Gastroesophageal sphincter (tissue), 3 donors: ENCODE data around the gene NSMF.

Source experiments
- POLR2A ChIP-seq, 2 donors: fragments of 450-650 bp; IDR thresholded peaks; one replicate each; pipeline ENCODE4 v1.6.1; 2017; ENCODE audit warnings: antibody characterized with exemption in 2 of 2, mild to moderate bottlenecking in 2 of 2, moderate library complexity in 1 of 2
- POLR2AphosphoS5 ChIP-seq: sonication (generic); formaldehyde crosslinking; IDR thresholded peaks from one replicate; pipeline ENCODE4 v1.6.1; 2017; ENCODE audit warnings: antibody characterized with exemption
- TF ChIP-seq, protein P1 (sequence below), 4 experiments: fragments of 200-600 bp in 2 of 4; fragments of 450-650 bp in 2 of 4; sonication (generic) in 1 of 4; IDR thresholded peaks; one replicate each; pipeline ENCODE4 v1.5.1; 2017 to 2019; ENCODE audit warnings: antibody characterized with exemption in 4 of 4, mild to moderate bottlenecking in 2 of 4, moderate library complexity in 2 of 4

DNA sequence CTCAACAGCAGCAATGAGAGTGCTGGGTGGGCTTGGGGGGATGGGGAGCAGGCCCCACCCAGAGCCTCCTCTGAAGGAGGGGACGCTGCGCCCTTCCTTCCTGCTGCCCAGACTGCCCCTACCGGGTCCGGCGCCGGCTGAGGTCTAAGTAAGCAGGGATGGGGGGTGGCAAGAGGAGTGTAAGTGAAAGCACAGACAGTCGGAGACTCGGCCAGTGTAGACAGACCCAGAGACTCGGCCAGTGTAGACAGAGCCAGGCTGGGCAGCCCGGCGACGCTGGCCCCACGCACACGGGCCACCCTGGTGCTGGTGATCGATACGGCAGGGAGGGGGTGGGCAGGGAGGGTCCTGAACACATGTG, 10.6 kb downstream of the NSMF start:
- TF ChIP-seq, protein P1, sequence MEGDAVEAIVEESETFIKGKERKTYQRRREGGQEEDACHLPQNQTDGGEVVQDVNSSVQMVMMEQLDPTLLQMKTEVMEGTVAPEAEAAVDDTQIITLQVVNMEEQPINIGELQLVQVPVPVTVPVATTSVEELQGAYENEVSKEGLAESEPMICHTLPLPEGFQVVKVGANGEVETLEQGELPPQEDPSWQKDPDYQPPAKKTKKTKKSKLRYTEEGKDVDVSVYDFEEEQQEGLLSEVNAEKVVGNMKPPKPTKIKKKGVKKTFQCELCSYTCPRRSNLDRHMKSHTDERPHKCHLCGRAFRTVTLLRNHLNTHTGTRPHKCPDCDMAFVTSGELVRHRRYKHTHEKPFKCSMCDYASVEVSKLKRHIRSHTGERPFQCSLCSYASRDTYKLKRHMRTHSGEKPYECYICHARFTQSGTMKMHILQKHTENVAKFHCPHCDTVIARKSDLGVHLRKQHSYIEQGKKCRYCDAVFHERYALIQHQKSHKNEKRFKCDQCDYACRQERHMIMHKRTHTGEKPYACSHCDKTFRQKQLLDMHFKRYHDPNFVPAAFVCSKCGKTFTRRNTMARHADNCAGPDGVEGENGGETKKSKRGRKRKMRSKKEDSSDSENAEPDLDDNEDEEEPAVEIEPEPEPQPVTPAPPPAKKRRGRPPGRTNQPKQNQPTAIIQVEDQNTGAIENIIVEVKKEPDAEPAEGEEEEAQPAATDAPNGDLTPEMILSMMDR (IDR thresholded peaks at IDR 0.05), result no peak
- TF ChIP-seq POLR2A (IDR thresholded peaks at IDR 0.05) (no peak), POLR2AphosphoS5 (no peak)
